HEK293 (cell line): ENCODE data around the gene FER1L5.

ENCODE experiments used
- SCRT2 ChIP-seq: fragments of 450-650 bp; formaldehyde crosslinking; IDR thresholded peaks from 2 replicates; pipeline ENCODE4 v1.5.1; 2016; ENCODE audit warnings: missing biosample characterization, missing genetic modification characterization
- SP3 ChIP-seq: fragments of 450-650 bp; formaldehyde crosslinking; IDR thresholded peaks from 2 replicates; pipeline ENCODE4 v1.5.1; 2016; ENCODE audit warnings: missing biosample characterization, missing genetic modification characterization
- ZBTB17 ChIP-seq: fragments of 450-650 bp; formaldehyde crosslinking; IDR thresholded peaks from 2 replicates; pipeline ENCODE4 v1.5.1; 2016; ENCODE audit warnings: missing biosample characterization, missing genetic modification characterization
- ZBTB21 ChIP-seq: fragments of 450-650 bp; formaldehyde crosslinking; IDR thresholded peaks from 2 replicates; pipeline ENCODE4 v1.5.1; 2017; ENCODE audit warnings: missing biosample characterization, missing genetic modification characterization
- ZBTB48 ChIP-seq: fragments of 450-650 bp; formaldehyde crosslinking; IDR thresholded peaks from 2 replicates; pipeline ENCODE4 v1.5.1; 2016; ENCODE audit warnings: missing biosample characterization, missing genetic modification characterization
- ZFP69B ChIP-seq: fragments of 450-650 bp; formaldehyde crosslinking; IDR thresholded peaks from 2 replicates; pipeline ENCODE4 v1.5.1; 2016; ENCODE audit warnings: missing biosample characterization, missing genetic modification characterization
- ZNF132 ChIP-seq: fragments of 450-650 bp; formaldehyde crosslinking; IDR thresholded peaks from 2 replicates; pipeline ENCODE4 v1.5.1; 2017; ENCODE audit warnings: missing biosample characterization, missing genetic modification characterization, borderline replicate concordance
- ZNF292 ChIP-seq: fragments of 450-650 bp; formaldehyde crosslinking; IDR thresholded peaks from 2 replicates; pipeline ENCODE4 v1.5.1; 2016; ENCODE audit warnings: low read depth, missing biosample characterization, missing genetic modification characterization, borderline replicate concordance
- ZNF76 ChIP-seq: fragments of 450-650 bp; formaldehyde crosslinking; IDR thresholded peaks from 2 replicates; pipeline ENCODE4; 2016; ENCODE audit warnings: low read depth, missing biosample characterization, missing genetic modification characterization, borderline replicate concordance
- TF ChIP-seq, protein P1 (sequence below): fragments of 450-650 bp; formaldehyde crosslinking; IDR thresholded peaks from 2 replicates; pipeline ENCODE4 v1.5.1; 2016; ENCODE audit warnings: missing biosample characterization, missing genetic modification characterization
- TF ChIP-seq, protein P2 (sequence below): fragments of 450-650 bp; formaldehyde crosslinking; IDR thresholded peaks from 2 replicates; pipeline ENCODE4 v1.5.1; 2016; ENCODE audit warnings: missing biosample characterization, missing genetic modification characterization
- TF ChIP-seq, protein P3 (sequence below): fragments of 450-650 bp; formaldehyde crosslinking; IDR thresholded peaks from 2 replicates; pipeline ENCODE4 v1.5.1; 2017; ENCODE audit warnings: missing biosample characterization, mild to moderate bottlenecking, missing genetic modification characterization, moderate library complexity
- TF ChIP-seq, protein P4 (sequence below): fragments of 450-650 bp; formaldehyde crosslinking; IDR thresholded peaks from 2 replicates; pipeline ENCODE4 v1.5.1; 2016; ENCODE audit warnings: missing biosample characterization, missing genetic modification characterization
- TF ChIP-seq, protein P5 (sequence below): fragments of 450-650 bp; formaldehyde crosslinking; optimal IDR thresholded peaks from 2 replicates; pipeline ENCODE3; 2016; ENCODE audit warnings: missing biosample characterization, mild to moderate bottlenecking, missing genetic modification characterization
- TF ChIP-seq, protein P6 (sequence below): fragments of 450-650 bp; formaldehyde crosslinking; IDR thresholded peaks from 2 replicates; pipeline ENCODE4 v1.5.1; 2016; ENCODE audit warnings: missing biosample characterization, missing genetic modification characterization

Gene FER1L5

GRCh38 chr2:96739633-96740428 is 97.3 kb downstream of the FER1L5 start, which contains the start of gene LMAN2L (continued):
- TF ChIP-seq, protein P1, sequence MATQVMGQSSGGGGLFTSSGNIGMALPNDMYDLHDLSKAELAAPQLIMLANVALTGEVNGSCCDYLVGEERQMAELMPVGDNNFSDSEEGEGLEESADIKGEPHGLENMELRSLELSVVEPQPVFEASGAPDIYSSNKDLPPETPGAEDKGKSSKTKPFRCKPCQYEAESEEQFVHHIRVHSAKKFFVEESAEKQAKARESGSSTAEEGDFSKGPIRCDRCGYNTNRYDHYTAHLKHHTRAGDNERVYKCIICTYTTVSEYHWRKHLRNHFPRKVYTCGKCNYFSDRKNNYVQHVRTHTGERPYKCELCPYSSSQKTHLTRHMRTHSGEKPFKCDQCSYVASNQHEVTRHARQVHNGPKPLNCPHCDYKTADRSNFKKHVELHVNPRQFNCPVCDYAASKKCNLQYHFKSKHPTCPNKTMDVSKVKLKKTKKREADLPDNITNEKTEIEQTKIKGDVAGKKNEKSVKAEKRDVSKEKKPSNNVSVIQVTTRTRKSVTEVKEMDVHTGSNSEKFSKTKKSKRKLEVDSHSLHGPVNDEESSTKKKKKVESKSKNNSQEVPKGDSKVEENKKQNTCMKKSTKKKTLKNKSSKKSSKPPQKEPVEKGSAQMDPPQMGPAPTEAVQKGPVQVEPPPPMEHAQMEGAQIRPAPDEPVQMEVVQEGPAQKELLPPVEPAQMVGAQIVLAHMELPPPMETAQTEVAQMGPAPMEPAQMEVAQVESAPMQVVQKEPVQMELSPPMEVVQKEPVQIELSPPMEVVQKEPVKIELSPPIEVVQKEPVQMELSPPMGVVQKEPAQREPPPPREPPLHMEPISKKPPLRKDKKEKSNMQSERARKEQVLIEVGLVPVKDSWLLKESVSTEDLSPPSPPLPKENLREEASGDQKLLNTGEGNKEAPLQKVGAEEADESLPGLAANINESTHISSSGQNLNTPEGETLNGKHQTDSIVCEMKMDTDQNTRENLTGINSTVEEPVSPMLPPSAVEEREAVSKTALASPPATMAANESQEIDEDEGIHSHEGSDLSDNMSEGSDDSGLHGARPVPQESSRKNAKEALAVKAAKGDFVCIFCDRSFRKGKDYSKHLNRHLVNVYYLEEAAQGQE (tag by site-specific recombination): 0 out of 2 replicates have a peak, but pooled peaks have one; percentile 22
- TF ChIP-seq, protein P2, sequence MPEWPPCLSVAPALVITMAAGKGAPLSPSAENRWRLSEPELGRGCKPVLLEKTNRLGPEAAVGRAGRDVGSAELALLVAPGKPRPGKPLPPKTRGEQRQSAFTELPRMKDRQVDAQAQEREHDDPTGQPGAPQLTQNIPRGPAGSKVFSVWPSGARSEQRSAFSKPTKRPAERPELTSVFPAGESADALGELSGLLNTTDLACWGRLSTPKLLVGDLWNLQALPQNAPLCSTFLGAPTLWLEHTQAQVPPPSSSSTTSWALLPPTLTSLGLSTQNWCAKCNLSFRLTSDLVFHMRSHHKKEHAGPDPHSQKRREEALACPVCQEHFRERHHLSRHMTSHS (tag by site-specific recombination): no peak
- TF ChIP-seq ZNF292 (tag by site-specific recombination): no peak
- peak; percentile 93 for TF ChIP-seq SP3 (tag by site-specific recombination)
- TF ChIP-seq ZBTB17 (tag by site-specific recombination): peak; percentile 31; the same call in 1 of the 2 replicates
- TF ChIP-seq, protein P3, sequence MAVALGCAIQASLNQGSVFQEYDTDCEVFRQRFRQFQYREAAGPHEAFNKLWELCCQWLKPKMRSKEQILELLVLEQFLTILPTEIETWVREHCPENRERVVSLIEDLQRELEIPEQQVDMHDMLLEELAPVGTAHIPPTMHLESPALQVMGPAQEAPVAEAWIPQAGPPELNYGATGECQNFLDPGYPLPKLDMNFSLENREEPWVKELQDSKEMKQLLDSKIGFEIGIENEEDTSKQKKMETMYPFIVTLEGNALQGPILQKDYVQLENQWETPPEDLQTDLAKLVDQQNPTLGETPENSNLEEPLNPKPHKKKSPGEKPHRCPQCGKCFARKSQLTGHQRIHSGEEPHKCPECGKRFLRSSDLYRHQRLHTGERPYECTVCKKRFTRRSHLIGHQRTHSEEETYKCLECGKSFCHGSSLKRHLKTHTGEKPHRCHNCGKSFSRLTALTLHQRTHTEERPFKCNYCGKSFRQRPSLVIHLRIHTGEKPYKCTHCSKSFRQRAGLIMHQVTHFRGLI (tag by site-specific recombination): peak; percentile 87
- TF ChIP-seq ZBTB21 (tag by site-specific recombination): no peak
- 0 out of 2 replicates have a peak, but pooled peaks have one; percentile 11 for TF ChIP-seq ZBTB48 (tag by site-specific recombination)
- TF ChIP-seq ZFP69B (tag by site-specific recombination): peak; percentile 75; the same call in 1 of the 2 replicates
- TF ChIP-seq, protein P4, sequence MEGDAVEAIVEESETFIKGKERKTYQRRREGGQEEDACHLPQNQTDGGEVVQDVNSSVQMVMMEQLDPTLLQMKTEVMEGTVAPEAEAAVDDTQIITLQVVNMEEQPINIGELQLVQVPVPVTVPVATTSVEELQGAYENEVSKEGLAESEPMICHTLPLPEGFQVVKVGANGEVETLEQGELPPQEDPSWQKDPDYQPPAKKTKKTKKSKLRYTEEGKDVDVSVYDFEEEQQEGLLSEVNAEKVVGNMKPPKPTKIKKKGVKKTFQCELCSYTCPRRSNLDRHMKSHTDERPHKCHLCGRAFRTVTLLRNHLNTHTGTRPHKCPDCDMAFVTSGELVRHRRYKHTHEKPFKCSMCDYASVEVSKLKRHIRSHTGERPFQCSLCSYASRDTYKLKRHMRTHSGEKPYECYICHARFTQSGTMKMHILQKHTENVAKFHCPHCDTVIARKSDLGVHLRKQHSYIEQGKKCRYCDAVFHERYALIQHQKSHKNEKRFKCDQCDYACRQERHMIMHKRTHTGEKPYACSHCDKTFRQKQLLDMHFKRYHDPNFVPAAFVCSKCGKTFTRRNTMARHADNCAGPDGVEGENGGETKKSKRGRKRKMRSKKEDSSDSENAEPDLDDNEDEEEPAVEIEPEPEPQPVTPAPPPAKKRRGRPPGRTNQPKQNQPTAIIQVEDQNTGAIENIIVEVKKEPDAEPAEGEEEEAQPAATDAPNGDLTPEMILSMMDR (tag by site-specific recombination): peak; percentile 46
- peak; percentile 75 for TF ChIP-seq SCRT2 (tag by site-specific recombination)
- TF ChIP-seq ZNF76 (tag by site-specific recombination): peak; percentile 17; the same call in 1 of the 2 replicates
- no peak for TF ChIP-seq ZNF132 (tag by site-specific recombination)
- TF ChIP-seq, protein P5, sequence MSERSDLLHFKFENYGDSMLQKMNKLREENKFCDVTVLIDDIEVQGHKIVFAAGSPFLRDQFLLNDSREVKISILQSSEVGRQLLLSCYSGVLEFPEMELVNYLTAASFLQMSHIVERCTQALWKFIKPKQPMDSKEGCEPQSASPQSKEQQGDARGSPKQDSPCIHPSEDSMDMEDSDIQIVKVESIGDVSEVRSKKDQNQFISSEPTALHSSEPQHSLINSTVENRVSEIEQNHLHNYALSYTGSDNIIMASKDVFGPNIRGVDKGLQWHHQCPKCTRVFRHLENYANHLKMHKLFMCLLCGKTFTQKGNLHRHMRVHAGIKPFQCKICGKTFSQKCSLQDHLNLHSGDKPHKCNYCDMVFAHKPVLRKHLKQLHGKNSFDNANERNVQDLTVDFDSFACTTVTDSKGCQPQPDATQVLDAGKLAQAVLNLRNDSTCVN: no peak
- TF ChIP-seq, protein P6, sequence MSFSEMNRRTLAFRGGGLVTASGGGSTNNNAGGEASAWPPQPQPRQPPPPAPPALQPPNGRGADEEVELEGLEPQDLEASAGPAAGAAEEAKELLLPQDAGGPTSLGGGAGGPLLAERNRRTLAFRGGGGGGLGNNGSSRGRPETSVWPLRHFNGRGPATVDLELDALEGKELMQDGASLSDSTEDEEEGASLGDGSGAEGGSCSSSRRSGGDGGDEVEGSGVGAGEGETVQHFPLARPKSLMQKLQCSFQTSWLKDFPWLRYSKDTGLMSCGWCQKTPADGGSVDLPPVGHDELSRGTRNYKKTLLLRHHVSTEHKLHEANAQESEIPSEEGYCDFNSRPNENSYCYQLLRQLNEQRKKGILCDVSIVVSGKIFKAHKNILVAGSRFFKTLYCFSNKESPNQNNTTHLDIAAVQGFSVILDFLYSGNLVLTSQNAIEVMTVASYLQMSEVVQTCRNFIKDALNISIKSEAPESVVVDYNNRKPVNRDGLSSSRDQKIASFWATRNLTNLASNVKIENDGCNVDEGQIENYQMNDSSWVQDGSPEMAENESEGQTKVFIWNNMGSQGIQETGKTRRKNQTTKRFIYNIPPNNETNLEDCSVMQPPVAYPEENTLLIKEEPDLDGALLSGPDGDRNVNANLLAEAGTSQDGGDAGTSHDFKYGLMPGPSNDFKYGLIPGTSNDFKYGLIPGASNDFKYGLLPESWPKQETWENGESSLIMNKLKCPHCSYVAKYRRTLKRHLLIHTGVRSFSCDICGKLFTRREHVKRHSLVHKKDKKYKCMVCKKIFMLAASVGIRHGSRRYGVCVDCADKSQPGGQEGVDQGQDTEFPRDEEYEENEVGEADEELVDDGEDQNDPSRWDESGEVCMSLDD (tag by site-specific recombination): no peak
- TF ChIP-seq, all 188 proteins: peak for 21
